Endothelial cell of umbilical vein (primary cell): ENCODE measurements around the gene VKORC1. TPM values are rescaled to one million over a fixed set of nuclear protein-coding genes. Genes with fewer than 3 reads are reported as not detected.

Experiments used
- BruUV-seq: library from RNA; stranded (reverse); fragments of 400-500 nt; replicated peaks from 2 replicates; lab custom pipeline; 2021; lab: Mats Ljungman, UMichigan
- CTCF ChIA-PET: fragments of 300-600, 350-600 bp; sonication (Branson Sonifier 250); formaldehyde crosslinking; loops from one replicate; lab custom pipeline; 2021; ENCODE audit warnings: antibody characterized with exemption, inconsistent platforms; lab: Charles Lee
- POLR2A ChIA-PET: fragments of 300-600, 350-600 bp; sonication (Branson Sonifier 250); formaldehyde crosslinking; loops from one replicate; lab custom pipeline; 2021; ENCODE audit warnings: antibody characterized with exemption, inconsistent platforms; lab: Charles Lee
- DNase-seq: peaks from one replicate; pipeline ENCODE4 v3.0.0-alpha.2; 2011; ENCODE audit warnings: low read depth, low spot score
- FAIRE-seq: peaks from 2 replicates; lab custom pipeline; 2011; peaks lifted over from hg19 to GRCh38; lab: Jason Lieb, UNC
- H2AFZ ChIP-seq: 2 replicates; pipeline ENCODE4 v1.6.0; 2012; ENCODE audit warnings: low read depth, low read length, control low read depth, inconsistent platforms
- H3K27ac ChIP-seq: 2 replicates; pipeline ENCODE4 v1.5.1; 2011; ENCODE audit warnings: low read depth, mild to moderate bottlenecking, control low read depth, low read length, moderate library complexity; ENCODE audit not compliant: insufficient read depth
- H3K27me3 ChIP-seq, 2 experiments: 2 replicates each; pipeline versions ENCODE4 v1.6.0 to v1.6.1; 2011; ENCODE audit warnings: low read length in 2 of 2, mixed read lengths in 1 of 2; ENCODE audit not compliant: control insufficient read depth in 2 of 2, insufficient read depth in 2 of 2
- H3K36me3 ChIP-seq, 2 experiments: 2 replicates in 1 of 2; 3 replicates in 1 of 2; pipeline ENCODE4 v1.5.1; 2011; ENCODE audit warnings: low read length in 2 of 2, mild to moderate bottlenecking in 1 of 2, moderate library complexity in 1 of 2; ENCODE audit not compliant: control insufficient read depth in 2 of 2, insufficient read depth in 2 of 2; ENCODE audit errors: extremely low read depth in 1 of 2
- H3K4me1 ChIP-seq: 3 replicates; pipeline ENCODE4 v1.5.1; 2011; ENCODE audit warnings: mild to moderate bottlenecking, low read length; ENCODE audit not compliant: control insufficient read depth, insufficient read depth; ENCODE audit errors: extremely low read depth
- H3K4me2 ChIP-seq: 2 replicates; pipeline ENCODE4 v1.6.1; 2011; ENCODE audit warnings: low read length, control low read depth, mixed read lengths; ENCODE audit not compliant: insufficient read depth
- H3K4me3 ChIP-seq, 3 experiments: fragments of 200-600 bp in 1 of 3; sonication (generic), shearing (Covaris generic) in 1 of 3; replicated peaks in 1 of 3; 2 replicates each; pipeline ENCODE4 v1.5.1; 2011 to 2016; ENCODE audit warnings: control low read depth in 3 of 3, low read length in 3 of 3, mild to moderate bottlenecking in 2 of 3, inconsistent platforms in 1 of 3, low read depth in 1 of 3, moderate library complexity in 1 of 3; ENCODE audit not compliant: insufficient read depth in 1 of 3
- H3K79me2 ChIP-seq: 2 replicates; pipeline ENCODE4 v1.6.0; 2012; ENCODE audit warnings: low read length, inconsistent platforms; ENCODE audit not compliant: control insufficient read depth, insufficient read depth
- H3K9ac ChIP-seq: replicated peaks from 2 replicates; pipeline ENCODE3; 2011; ENCODE audit warnings: low read length, control low read depth; ENCODE audit not compliant: insufficient read depth; ENCODE audit errors: extremely low read depth
- H3K9me1 ChIP-seq: replicated peaks from 3 replicates; pipeline ENCODE4 v1.6.0; 2011; ENCODE audit warnings: mild to moderate bottlenecking, low read length; ENCODE audit not compliant: control insufficient read depth, insufficient read depth; ENCODE audit errors: extremely low read depth
- H3K9me3 ChIP-seq: replicated peaks from 2 replicates; pipeline ENCODE4 v1.5.1; 2012; ENCODE audit warnings: low read length, inconsistent platforms; ENCODE audit not compliant: control insufficient read depth, insufficient read depth
- H4K20me1 ChIP-seq: replicated peaks from 2 replicates; pipeline ENCODE3; 2011; ENCODE audit warnings: mild to moderate bottlenecking, low read length; ENCODE audit not compliant: control insufficient read depth, insufficient read depth; ENCODE audit errors: extremely low read depth
- CTCF ChIP-seq, 2 donors: IDR thresholded peaks; 1 replicate in 1 of 2; 2 replicates in 1 of 2; pipeline ENCODE4 v1.5.1; 2011; ENCODE audit warnings: low read length in 2 of 2, mild to moderate bottlenecking in 2 of 2, moderate library complexity in 2 of 2, control low read depth in 1 of 2, inconsistent platforms in 1 of 2, low read depth in 1 of 2; ENCODE audit not compliant: insufficient read depth in 1 of 2; ENCODE audit errors: extremely low read depth in 1 of 2
- EZH2 ChIP-seq: IDR thresholded peaks from 2 replicates; pipeline ENCODE4 v1.6.1; 2012; ENCODE audit warnings: borderline replicate concordance, low read depth, mild to moderate bottlenecking, moderate library complexity, low read length, inconsistent platforms; ENCODE audit not compliant: severe bottlenecking
- FOS ChIP-seq: IDR thresholded peaks from 2 replicates; pipeline ENCODE4 v1.6.1; 2011; ENCODE audit warnings: mild to moderate bottlenecking, low read length, moderate library complexity, borderline replicate concordance; ENCODE audit not compliant: insufficient read depth
- GATA2 ChIP-seq: IDR thresholded peaks from 2 replicates; pipeline ENCODE4 v1.7.0; 2011; ENCODE audit warnings: low read depth, mild to moderate bottlenecking, moderate library complexity, mixed read lengths, low read length; ENCODE audit not compliant: insufficient read length, insufficient read depth
- JUN ChIP-seq: IDR thresholded peaks from 2 replicates; pipeline ENCODE4 v1.6.1; 2011; ENCODE audit warnings: borderline replicate concordance, low read depth; ENCODE audit not compliant: insufficient read length, insufficient read depth
- MAX ChIP-seq: IDR thresholded peaks from 2 replicates; pipeline ENCODE4 v1.6.1; 2011; ENCODE audit not compliant: insufficient read depth, insufficient read length
- MYC ChIP-seq: IDR thresholded peaks from one replicate; pipeline ENCODE4 v1.6.1; 2011; ENCODE audit warnings: mild to moderate bottlenecking, low read depth, low read length
- POLR2A ChIP-seq: IDR thresholded peaks from 2 replicates; pipeline ENCODE4 v1.6.1; 2012; ENCODE audit warnings: low read depth, mild to moderate bottlenecking, control low read depth, low read length
- POLR2AphosphoS5 ChIP-seq: IDR thresholded peaks from 2 replicates; pipeline ENCODE4 v1.6.1; 2012; ENCODE audit warnings: low read depth, mild to moderate bottlenecking, control low read depth, low read length, moderate library complexity; ENCODE audit not compliant: insufficient read depth
- dilution Hi-C: fragments of 300-500 bp; cut with MboI; formaldehyde crosslinking; loops from one replicate; pipeline ENCODE4 v1.15.0; 2019; ENCODE audit warnings: low sequenced_read_pairs; ENCODE audit not compliant: extremely low pct_ligation_motif_present
- intact Hi-C: fragments of 100-400 bp; cut with micrococcal nuclease; formaldehyde crosslinking; loops from one replicate; pipeline ENCODE4 v1.10.0; 2022
- polyA plus RNA-seq, 4 experiments: library from polyadenylated mRNA; depleted of rRNA in 3 of 4; stranded (reverse) in 3 of 4; unstranded in 1 of 4; fragments of >200 nt; gene quantifications; 2 replicates each; pipeline versions ENCODE4 v1.2.1 to v1.2.3, GENCODE V29; 2011 to 2012; ENCODE audit warnings: missing spikeins in 1 of 4
- total RNA-seq: library from RNA; stranded (reverse); gene quantifications from 2 replicates; pipeline ENCODE4 v1.2.3, GENCODE V29; 2021

The VKORC1 gene
- total and polyA plus RNA-seq, 2 donors (not counting 3 experiments of a cell fraction or from before 2014, with no cell fraction given) = 93.5 to 586 TPM

- no peak overlapping the region for H3K9ac ChIP-seq
- TF ChIP-seq CTCF (IDR thresholded peaks at IDR 0.05; ENCODE audit: extremely low read depth in 1 of 2, insufficient read depth in 1 of 2, low read depth in 1 of 2, low read length in 2 of 2) = no peak
- TF ChIP-seq MYC = no peak
- TF ChIP-seq POLR2AphosphoS5 = no peak
- no peak for TF ChIP-seq EZH2
- intact Hi-C loops = no loop called here
- no peak overlapping the region for H3K27ac ChIP-seq
- no peak for DNase-seq
- dilution Hi-C loops = no loop called here
- no TSS peak for BruUV-seq
- no peak overlapping the region for H2AFZ ChIP-seq
- no peaks in the 10 kb centered on the region for H3K27me3 ChIP-seq
- no peaks in the 10 kb centered on the region for H4K20me1 ChIP-seq
- no peak for FAIRE-seq
- peaks cover 20% of the 10 kb centered on the region for H3K4me1 ChIP-seq
- ChIA-PET CTCF (interaction anchor here (0.9 kb wide), 1 partner anchor 82 kb away, joined by 3 read pairs; the partner anchor contains the start of gene HSD3B7), POLR2A (no interaction called here)
- no peak overlapping the region for H3K4me3 ChIP-seq
- peaks cover 0 to 6% of the 10 kb centered on the region in 2 experiments for H3K36me3 ChIP-seq
- no peaks in the 10 kb centered on the region for H3K9me3 ChIP-seq
- peaks cover 33% of the 10 kb centered on the region for H3K79me2 ChIP-seq
- H3K9me1 ChIP-seq = no peaks in the 10 kb centered on the region
- H3K4me2 ChIP-seq = no peak overlapping the region
These were observed 27.3 kb downstream of the VKORC1 start for GRCh38 chr16:31067342-31067741.

- Histone ChIP-seq H3K4me1 (peaks cover 10% of the 10 kb centered on the region), H4K20me1 (no peaks in the 10 kb centered on the region), H3K36me3 (peaks cover 0 to 17% of the 10 kb centered on the region in 2 experiments), H2AFZ (no peak overlapping the region), H3K27me3 (no peaks in the 10 kb centered on the region), H3K9me1 (no peaks in the 10 kb centered on the region), H3K9ac (peak overlapping the region; percentile 8), H3K27ac (peak overlapping the region; percentile 63), H3K4me2 (peak overlapping the region; percentile 27), H3K9me3 (no peaks in the 10 kb centered on the region), H3K79me2 (peaks cover 19% of the 10 kb centered on the region), H3K4me3 (no peak overlapping the region)
- FAIRE-seq = peak; percentile 76
- TF ChIP-seq JUN = no peak
- TF ChIP-seq MAX = no peak
- TF ChIP-seq MYC = no peak
- no peak for TF ChIP-seq FOS
- TF ChIP-seq POLR2AphosphoS5 = no peak
- TF ChIP-seq GATA2 = no peak
- no peak for TF ChIP-seq POLR2A
- TF ChIP-seq EZH2 = no peak
- TF ChIP-seq CTCF (IDR thresholded peaks at IDR 0.05; ENCODE audit: extremely low read depth in 1 of 2, insufficient read depth in 1 of 2, low read depth in 1 of 2, low read length in 2 of 2) = no peak
- ChIA-PET CTCF (interaction anchor here (1.0 to 1.6 kb wide), 4 partner anchors 9 to 317 kb away, joined by 4 to 5 read pairs (median 4); partner anchors contain the start of gene ZNF668), POLR2A (no interaction called here)
- no TSS peak for BruUV-seq
- DNase-seq = peak; percentile 8
- intact Hi-C loops = no loop called here
- dilution Hi-C loops = no loop called here
These were observed 29.6 kb downstream of the VKORC1 start for GRCh38 chr16:31064882-31065461.
